GM12878 (cell line): Measurements from ENCODE around the gene FGD6. TPM values are rescaled to one million over a fixed set of nuclear protein-coding genes. Genes with fewer than 3 reads are reported as not detected.

ENCODE experiments used
- ATAC-seq: fragments of 200-7000 bp; cut with Tn5 transposase; 3 replicates; pipeline ENCODE4 v1.9.1; 2020; ENCODE audit warnings: mild to moderate bottlenecking, moderate library complexity
- BruUV-seq: library from RNA; stranded (reverse); fragments of 400-500 nt; replicated peaks from 2 replicates; lab custom pipeline; 2021; lab: Mats Ljungman, UMichigan
- CTCF ChIA-PET: fragments of 300-600 bp; sonication (Branson Sonifier 250); formaldehyde crosslinking; extraction: SDS; loops from one replicate; lab custom pipeline; 2021; ENCODE audit warnings: inconsistent platforms; lab: Yijun Ruan, JAX
- POLR2A ChIA-PET: fragments of 350-600 bp; formaldehyde crosslinking; extraction: SDS; loops from one replicate; lab custom pipeline; 2021; ENCODE audit warnings: inconsistent platforms; lab: Charles Lee
- RAD21 ChIA-PET: fragments of 300-600 bp; sonication (Branson Sonifier 250); formaldehyde crosslinking; loops from one replicate; lab custom pipeline; 2023; ENCODE audit warnings: antibody characterized with exemption; ENCODE audit not compliant: unreplicated experiment; lab: Charles Lee
- SMC1A ChIA-PET: fragments of 300-600 bp; sonication (Branson Sonifier 250); formaldehyde crosslinking; loops from one replicate; lab custom pipeline; 2023; ENCODE audit not compliant: unreplicated experiment, uncharacterized antibody; lab: Charles Lee
- DNase-seq: peaks from one replicate; pipeline ENCODE4 v3.0.0-alpha.2; 2011; ENCODE audit warnings: low read depth, low spot score
- FAIRE-seq: peaks from 3 replicates; lab custom pipeline; 2011; peaks lifted over from hg19 to GRCh38; lab: Jason Lieb, UNC
- H2AFZ ChIP-seq: 2 replicates; pipeline ENCODE4 v1.6.0; 2011; ENCODE audit warnings: low read depth, low read length, control low read depth; ENCODE audit not compliant: control insufficient read depth
- H3K27ac ChIP-seq: 2 replicates; pipeline ENCODE4 v1.5.1; 2011; ENCODE audit warnings: control low read depth; ENCODE audit not compliant: control insufficient read depth, insufficient read depth
- H3K27me3 ChIP-seq, 2 experiments: replicated peaks in 1 of 2; 2 replicates each; pipeline versions ENCODE4 v1.6.0 to v1.6.1; 2011; ENCODE audit warnings: low read length in 1 of 2; ENCODE audit not compliant: control insufficient read depth in 2 of 2, insufficient read depth in 2 of 2
- H3K36me3 ChIP-seq, 2 experiments: 2 replicates each; pipeline ENCODE4 v1.5.1; 2011; ENCODE audit warnings: low read length in 1 of 2; ENCODE audit not compliant: control insufficient read depth in 2 of 2, insufficient read depth in 2 of 2
- H3K4me1 ChIP-seq: 2 replicates; pipeline ENCODE4 v1.6.1; 2011; ENCODE audit warnings: mild to moderate bottlenecking, low read length, moderate library complexity, mixed read lengths; ENCODE audit not compliant: control insufficient read depth, insufficient read depth
- H3K4me2 ChIP-seq: 2 replicates; pipeline ENCODE4 v1.6.0; 2011; ENCODE audit warnings: control low read depth; ENCODE audit not compliant: control insufficient read depth, insufficient read depth
- H3K4me3 ChIP-seq: fragments of 200-600 bp; sonication (generic); 2 replicates; pipeline ENCODE4 v1.5.1; 2016
- H3K79me2 ChIP-seq: 2 replicates; pipeline ENCODE4 v1.6.0; 2011; ENCODE audit warnings: low read length; ENCODE audit not compliant: control insufficient read depth, insufficient read depth
- H3K9ac ChIP-seq: 2 replicates; pipeline ENCODE4 v1.8.0; 2011; ENCODE audit warnings: low read length, control low read depth, mixed read lengths; ENCODE audit not compliant: control insufficient read depth, insufficient read depth
- H3K9me3 ChIP-seq: replicated peaks from 3 replicates; pipeline ENCODE4 v1.5.1; 2011; ENCODE audit warnings: mild to moderate bottlenecking, low read length; ENCODE audit not compliant: control insufficient read depth, insufficient read depth
- H4K20me1 ChIP-seq: 2 replicates; pipeline ENCODE4 v1.6.0; 2011; ENCODE audit not compliant: control insufficient read depth, insufficient read depth
- BCL11A ChIP-seq: IDR thresholded peaks from 2 replicates; pipeline ENCODE4 v1.6.1; 2011; ENCODE audit warnings: low read depth, low read length
- CBX3 ChIP-seq: fragments of 200-600 bp; sonication (generic); IDR thresholded peaks from 2 replicates; pipeline ENCODE4 v1.6.1; 2016; ENCODE audit warnings: low read depth, borderline replicate concordance
- CBX5 ChIP-seq: sonication (generic); IDR thresholded peaks from 2 replicates; pipeline ENCODE4 v1.6.1; 2016; ENCODE audit warnings: low read depth, moderate library complexity, mild to moderate bottlenecking, inconsistent platforms
- IKZF1 ChIP-seq: fragments of 450-650 bp; conservative IDR thresholded peaks from 2 replicates; pipeline ENCODE4 v1.6.1; 2017; ENCODE audit warnings: antibody characterized with exemption, mild to moderate bottlenecking
- NFIC ChIP-seq: IDR thresholded peaks from 2 replicates; pipeline ENCODE4 v1.6.1; 2012; ENCODE audit warnings: low read depth, mild to moderate bottlenecking, inconsistent platforms, low read length, moderate library complexity
- NR2F1 ChIP-seq: fragments of 450-650 bp; conservative IDR thresholded peaks from 2 replicates; pipeline ENCODE4 v1.6.1; 2017; ENCODE audit warnings: mild to moderate bottlenecking
- SMAD1 ChIP-seq: fragments of 450-650 bp; IDR thresholded peaks from 2 replicates; pipeline ENCODE4 v1.6.1; 2018; ENCODE audit warnings: mild to moderate bottlenecking, low read depth; ENCODE audit not compliant: partially characterized antibody
- SREBF2 ChIP-seq: IDR thresholded peaks from 2 replicates; pipeline ENCODE4 v1.6.1; 2012; ENCODE audit warnings: mild to moderate bottlenecking, low read length
- SUPT20H ChIP-seq: IDR thresholded peaks from 2 replicates; pipeline ENCODE4 v1.6.1; 2011; ENCODE audit warnings: low read depth, mild to moderate bottlenecking, low read length, moderate library complexity, borderline replicate concordance; ENCODE audit not compliant: control insufficient read depth
- YY1 ChIP-seq: IDR thresholded peaks from 2 replicates; pipeline ENCODE4 v1.6.1; 2011; ENCODE audit warnings: low read depth, mild to moderate bottlenecking, low read length
- WGBS: methylation state at CpG from one replicate; pipeline ENCODE4 v1.1.6; 2016; ENCODE audit warnings: low lambda C conversion rate; ENCODE audit not compliant: insufficient replicate concordance, insufficient coverage; ENCODE audit errors: missing lambda C conversion rate; 5-methylcytosine and 5-hydroxymethylcytosine counted together
- in situ Hi-C: fragments of 300-500 bp; cut with MboI; formaldehyde crosslinking; loops from 9 replicates; pipeline ENCODE4 v1.14.3; 2018; ENCODE audit warnings: mixed read lengths
- intact Hi-C: fragments of 100-400 bp; cut with micrococcal nuclease; formaldehyde crosslinking; loops from one replicate; pipeline ENCODE4 v1.14.2; 2022; ENCODE audit not compliant: unreplicated experiment
- polyA plus RNA-seq, 11 experiments: library from polyadenylated mRNA; depleted of rRNA in 4 of 11; unstranded in 6 of 11; stranded (reverse) in 5 of 11; fragments of >200 nt; fragmentation: Nextera tagmentation in 4 of 11; fragmentation: Illumina TruSeq in 1 of 11; extraction: Ambion mirVana in 4 of 11; extraction: Trizol in 1 of 11; gene quantifications; 1 replicate in 1 of 11; 2 replicates in 10 of 11; pipeline versions ENCODE4 v1.2.1 to v1.2.3, GENCODE V29; 2011 to 2016; ENCODE audit warnings: inconsistent platforms in 2 of 11, missing spikeins in 2 of 11, low read depth in 1 of 11
- total RNA-seq, 4 experiments: library from RNA; depleted of rRNA in 3 of 4; stranded (reverse); fragments of >200 nt in 3 of 4; fragmentation: Illumina TruSeq in 1 of 4; extraction: Trizol in 1 of 4; gene quantifications; 2 replicates each; pipeline versions ENCODE4 v1.2.1 to v1.2.3, GENCODE V29; 2013 to 2021
- TF ChIP-seq, protein P1 (sequence below): fragments of 150-350 bp; IDR thresholded peaks from 2 replicates; pipeline ENCODE4 v1.6.1; 2016; ENCODE audit warnings: low read depth, low read length
- TF ChIP-seq, protein P2 (sequence below): IDR thresholded peaks from 2 replicates; pipeline ENCODE4 v1.6.1; 2012; ENCODE audit warnings: low read depth, low read length, improper control_type of control experiment
- TF ChIP-seq, protein P3 (sequence below): fragments of 450-650 bp; formaldehyde crosslinking; IDR thresholded peaks from 2 replicates; pipeline ENCODE4 v1.4.0; 2020; ENCODE audit warnings: mild to moderate bottlenecking, moderate library complexity
- TF ChIP-seq, protein P4 (sequence below): IDR thresholded peaks from 2 replicates; pipeline ENCODE4 v1.6.1; 2012; ENCODE audit warnings: mild to moderate bottlenecking, low read depth, low read length

Gene FGD6
- total and polyA plus RNA-seq, 10 of the 15 experiments (the other 5 are each of a cell fraction or from before 2014, with no cell fraction given), result 2.4 to 15.5 (median 8.9) TPM

DNA sequence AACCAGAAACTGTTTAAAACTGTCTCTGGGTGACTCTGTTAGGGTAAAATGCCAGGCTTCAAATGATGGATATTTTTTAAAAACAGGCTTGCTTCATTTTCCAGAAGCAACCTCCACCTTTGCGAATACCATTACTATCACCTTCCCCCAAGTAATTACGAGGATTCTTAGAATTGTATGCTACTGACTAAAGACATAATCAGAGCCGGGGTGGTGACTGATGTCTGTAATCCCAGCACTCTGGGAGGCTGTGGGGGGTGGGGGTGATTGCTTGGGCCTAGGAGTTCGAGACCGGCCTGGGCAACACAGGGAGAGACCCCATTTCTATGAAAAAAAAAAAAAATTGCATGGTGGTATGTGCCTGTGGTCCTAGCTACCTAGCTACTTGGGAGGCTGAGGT is 38.3 kb downstream of the FGD6 start:
- FAIRE-seq (no peak), DNase-seq (no peak), ATAC-seq (no peak)
- H3K27me3 ChIP-seq, result no peaks in the 10 kb centered on the region
- H3K4me3 ChIP-seq, result no peak overlapping the region
- in situ Hi-C loops, result no loop called here
- no peak overlapping the region for H3K4me2 ChIP-seq
- no peaks in the 10 kb centered on the region for H3K36me3 ChIP-seq
- no peaks in the 10 kb centered on the region for H3K9me3 ChIP-seq
- 46% methylated on average over 5 of the region's 5 CpGs for WGBS
- no peak overlapping the region for H3K9ac ChIP-seq
- BruUV-seq, result no TSS peak
- intact Hi-C loops, result no loop called here
- no peaks in the 10 kb centered on the region for H3K79me2 ChIP-seq
- H3K27ac ChIP-seq, result no peak overlapping the region
- ChIA-PET SMC1A (no interaction called here), POLR2A (no interaction called here), RAD21 (no interaction called here), CTCF (no interaction called here)
- peaks cover 10% of the 10 kb centered on the region for H3K4me1 ChIP-seq
- H4K20me1 ChIP-seq, result no peaks in the 10 kb centered on the region
- no peak overlapping the region for H2AFZ ChIP-seq
- TF ChIP-seq, protein P1, sequence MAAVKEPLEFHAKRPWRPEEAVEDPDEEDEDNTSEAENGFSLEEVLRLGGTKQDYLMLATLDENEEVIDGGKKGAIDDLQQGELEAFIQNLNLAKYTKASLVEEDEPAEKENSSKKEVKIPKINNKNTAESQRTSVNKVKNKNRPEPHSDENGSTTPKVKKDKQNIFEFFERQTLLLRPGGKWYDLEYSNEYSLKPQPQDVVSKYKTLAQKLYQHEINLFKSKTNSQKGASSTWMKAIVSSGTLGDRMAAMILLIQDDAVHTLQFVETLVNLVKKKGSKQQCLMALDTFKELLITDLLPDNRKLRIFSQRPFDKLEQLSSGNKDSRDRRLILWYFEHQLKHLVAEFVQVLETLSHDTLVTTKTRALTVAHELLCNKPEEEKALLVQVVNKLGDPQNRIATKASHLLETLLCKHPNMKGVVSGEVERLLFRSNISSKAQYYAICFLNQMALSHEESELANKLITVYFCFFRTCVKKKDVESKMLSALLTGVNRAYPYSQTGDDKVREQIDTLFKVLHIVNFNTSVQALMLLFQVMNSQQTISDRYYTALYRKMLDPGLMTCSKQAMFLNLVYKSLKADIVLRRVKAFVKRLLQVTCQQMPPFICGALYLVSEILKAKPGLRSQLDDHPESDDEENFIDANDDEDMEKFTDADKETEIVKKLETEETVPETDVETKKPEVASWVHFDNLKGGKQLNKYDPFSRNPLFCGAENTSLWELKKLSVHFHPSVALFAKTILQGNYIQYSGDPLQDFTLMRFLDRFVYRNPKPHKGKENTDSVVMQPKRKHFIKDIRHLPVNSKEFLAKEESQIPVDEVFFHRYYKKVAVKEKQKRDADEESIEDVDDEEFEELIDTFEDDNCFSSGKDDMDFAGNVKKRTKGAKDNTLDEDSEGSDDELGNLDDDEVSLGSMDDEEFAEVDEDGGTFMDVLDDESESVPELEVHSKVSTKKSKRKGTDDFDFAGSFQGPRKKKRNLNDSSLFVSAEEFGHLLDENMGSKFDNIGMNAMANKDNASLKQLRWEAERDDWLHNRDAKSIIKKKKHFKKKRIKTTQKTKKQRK, result no peak
- TF ChIP-seq BCL11A, result no peak
- TF ChIP-seq SREBF2, result no peak
- TF ChIP-seq NFIC, result no peak
- TF ChIP-seq SMAD1, result no peak
- TF ChIP-seq, protein P2, sequence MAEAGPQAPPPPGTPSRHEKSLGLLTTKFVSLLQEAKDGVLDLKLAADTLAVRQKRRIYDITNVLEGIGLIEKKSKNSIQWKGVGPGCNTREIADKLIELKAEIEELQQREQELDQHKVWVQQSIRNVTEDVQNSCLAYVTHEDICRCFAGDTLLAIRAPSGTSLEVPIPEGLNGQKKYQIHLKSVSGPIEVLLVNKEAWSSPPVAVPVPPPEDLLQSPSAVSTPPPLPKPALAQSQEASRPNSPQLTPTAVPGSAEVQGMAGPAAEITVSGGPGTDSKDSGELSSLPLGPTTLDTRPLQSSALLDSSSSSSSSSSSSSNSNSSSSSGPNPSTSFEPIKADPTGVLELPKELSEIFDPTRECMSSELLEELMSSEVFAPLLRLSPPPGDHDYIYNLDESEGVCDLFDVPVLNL, result no peak
- TF ChIP-seq NR2F1, result no peak
- no peak for TF ChIP-seq SUPT20H
- TF ChIP-seq, protein P3, sequence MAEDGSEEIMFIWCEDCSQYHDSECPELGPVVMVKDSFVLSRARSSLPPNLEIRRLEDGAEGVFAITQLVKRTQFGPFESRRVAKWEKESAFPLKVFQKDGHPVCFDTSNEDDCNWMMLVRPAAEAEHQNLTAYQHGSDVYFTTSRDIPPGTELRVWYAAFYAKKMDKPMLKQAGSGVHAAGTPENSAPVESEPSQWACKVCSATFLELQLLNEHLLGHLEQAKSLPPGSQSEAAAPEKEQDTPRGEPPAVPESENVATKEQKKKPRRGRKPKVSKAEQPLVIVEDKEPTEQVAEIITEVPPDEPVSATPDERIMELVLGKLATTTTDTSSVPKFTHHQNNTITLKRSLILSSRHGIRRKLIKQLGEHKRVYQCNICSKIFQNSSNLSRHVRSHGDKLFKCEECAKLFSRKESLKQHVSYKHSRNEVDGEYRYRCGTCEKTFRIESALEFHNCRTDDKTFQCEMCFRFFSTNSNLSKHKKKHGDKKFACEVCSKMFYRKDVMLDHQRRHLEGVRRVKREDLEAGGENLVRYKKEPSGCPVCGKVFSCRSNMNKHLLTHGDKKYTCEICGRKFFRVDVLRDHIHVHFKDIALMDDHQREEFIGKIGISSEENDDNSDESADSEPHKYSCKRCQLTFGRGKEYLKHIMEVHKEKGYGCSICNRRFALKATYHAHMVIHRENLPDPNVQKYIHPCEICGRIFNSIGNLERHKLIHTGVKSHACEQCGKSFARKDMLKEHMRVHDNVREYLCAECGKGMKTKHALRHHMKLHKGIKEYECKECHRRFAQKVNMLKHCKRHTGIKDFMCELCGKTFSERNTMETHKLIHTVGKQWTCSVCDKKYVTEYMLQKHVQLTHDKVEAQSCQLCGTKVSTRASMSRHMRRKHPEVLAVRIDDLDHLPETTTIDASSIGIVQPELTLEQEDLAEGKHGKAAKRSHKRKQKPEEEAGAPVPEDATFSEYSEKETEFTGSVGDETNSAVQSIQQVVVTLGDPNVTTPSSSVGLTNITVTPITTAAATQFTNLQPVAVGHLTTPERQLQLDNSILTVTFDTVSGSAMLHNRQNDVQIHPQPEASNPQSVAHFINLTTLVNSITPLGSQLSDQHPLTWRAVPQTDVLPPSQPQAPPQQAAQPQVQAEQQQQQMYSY, result no peak
- no peak for TF ChIP-seq YY1
- TF ChIP-seq IKZF1, result no peak
- TF ChIP-seq, protein P4, sequence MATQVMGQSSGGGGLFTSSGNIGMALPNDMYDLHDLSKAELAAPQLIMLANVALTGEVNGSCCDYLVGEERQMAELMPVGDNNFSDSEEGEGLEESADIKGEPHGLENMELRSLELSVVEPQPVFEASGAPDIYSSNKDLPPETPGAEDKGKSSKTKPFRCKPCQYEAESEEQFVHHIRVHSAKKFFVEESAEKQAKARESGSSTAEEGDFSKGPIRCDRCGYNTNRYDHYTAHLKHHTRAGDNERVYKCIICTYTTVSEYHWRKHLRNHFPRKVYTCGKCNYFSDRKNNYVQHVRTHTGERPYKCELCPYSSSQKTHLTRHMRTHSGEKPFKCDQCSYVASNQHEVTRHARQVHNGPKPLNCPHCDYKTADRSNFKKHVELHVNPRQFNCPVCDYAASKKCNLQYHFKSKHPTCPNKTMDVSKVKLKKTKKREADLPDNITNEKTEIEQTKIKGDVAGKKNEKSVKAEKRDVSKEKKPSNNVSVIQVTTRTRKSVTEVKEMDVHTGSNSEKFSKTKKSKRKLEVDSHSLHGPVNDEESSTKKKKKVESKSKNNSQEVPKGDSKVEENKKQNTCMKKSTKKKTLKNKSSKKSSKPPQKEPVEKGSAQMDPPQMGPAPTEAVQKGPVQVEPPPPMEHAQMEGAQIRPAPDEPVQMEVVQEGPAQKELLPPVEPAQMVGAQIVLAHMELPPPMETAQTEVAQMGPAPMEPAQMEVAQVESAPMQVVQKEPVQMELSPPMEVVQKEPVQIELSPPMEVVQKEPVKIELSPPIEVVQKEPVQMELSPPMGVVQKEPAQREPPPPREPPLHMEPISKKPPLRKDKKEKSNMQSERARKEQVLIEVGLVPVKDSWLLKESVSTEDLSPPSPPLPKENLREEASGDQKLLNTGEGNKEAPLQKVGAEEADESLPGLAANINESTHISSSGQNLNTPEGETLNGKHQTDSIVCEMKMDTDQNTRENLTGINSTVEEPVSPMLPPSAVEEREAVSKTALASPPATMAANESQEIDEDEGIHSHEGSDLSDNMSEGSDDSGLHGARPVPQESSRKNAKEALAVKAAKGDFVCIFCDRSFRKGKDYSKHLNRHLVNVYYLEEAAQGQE, result no peak
- TF ChIP-seq CBX5, result no peak
- no peak for TF ChIP-seq CBX3
